UCSD-AML1 (cell line): ENCODE results near the gene SLIT3.

ENCODE experiments used
- DNase-seq: peaks from one replicate; lab custom pipeline; 2025; ENCODE audit not compliant: unreplicated experiment; lab: John Stamatoyannopoulos, UW

The SLIT3 gene

GRCh38 chr5:168943091-168943884 lies 357.7 kb downstream of the SLIT3 start:
- DNase-seq = no peak

GRCh38 chr5:168941901-168942300 lies 359.0 kb downstream of the SLIT3 start:
- no peak for DNase-seq

DNA sequence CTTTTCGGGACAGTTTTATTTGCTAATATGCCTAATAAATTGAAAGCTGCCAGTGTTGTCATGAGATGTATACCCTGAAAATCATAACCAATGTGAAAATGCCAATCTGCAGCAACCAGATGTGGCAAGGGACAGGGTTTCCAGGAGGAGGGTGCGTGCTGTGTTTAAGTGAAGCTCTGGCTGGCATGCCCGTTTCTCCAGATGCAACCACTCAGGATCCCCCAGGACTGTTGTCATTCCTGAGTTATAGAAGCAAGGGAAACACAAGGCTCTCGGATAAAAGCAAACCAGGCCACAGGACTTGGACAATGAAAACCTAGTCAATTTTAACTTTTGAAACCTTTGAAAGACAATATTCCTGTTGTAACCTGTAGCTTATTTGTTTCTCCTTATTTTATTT lies 360.2 kb downstream of the SLIT3 start:
- no peak for DNase-seq

DNA sequence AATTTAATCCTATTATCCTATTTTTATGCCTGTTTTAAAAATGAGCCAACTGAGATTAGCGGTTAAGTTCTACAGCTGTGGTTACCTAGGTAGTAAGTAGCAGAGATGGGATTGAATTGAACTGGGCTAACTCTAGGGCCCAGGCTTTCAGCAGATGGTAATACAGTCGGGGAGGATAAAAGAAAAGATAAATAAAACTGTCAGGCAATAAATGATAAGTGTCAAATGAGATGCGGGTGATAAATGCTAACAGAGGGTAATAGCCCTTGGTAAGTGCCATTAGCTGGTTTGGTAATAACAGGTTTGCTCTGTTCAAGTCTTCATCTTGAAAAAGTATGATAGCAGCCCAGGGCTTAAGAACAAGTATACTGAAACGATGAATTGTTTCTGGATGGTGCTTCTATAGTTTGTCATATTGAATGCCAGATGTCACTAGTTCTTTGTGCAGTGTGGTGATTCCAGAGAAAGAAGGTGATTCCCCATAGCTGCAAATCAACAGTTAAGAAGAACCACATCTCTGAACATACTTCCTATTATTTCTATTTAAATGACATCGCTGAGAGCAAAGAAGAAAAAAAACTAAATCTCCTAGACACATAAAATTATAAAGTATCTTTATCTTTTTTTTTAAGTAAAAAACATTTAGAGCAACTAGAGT lies 360.9 kb downstream of the SLIT3 start:
- DNase-seq = no peak

DNA sequence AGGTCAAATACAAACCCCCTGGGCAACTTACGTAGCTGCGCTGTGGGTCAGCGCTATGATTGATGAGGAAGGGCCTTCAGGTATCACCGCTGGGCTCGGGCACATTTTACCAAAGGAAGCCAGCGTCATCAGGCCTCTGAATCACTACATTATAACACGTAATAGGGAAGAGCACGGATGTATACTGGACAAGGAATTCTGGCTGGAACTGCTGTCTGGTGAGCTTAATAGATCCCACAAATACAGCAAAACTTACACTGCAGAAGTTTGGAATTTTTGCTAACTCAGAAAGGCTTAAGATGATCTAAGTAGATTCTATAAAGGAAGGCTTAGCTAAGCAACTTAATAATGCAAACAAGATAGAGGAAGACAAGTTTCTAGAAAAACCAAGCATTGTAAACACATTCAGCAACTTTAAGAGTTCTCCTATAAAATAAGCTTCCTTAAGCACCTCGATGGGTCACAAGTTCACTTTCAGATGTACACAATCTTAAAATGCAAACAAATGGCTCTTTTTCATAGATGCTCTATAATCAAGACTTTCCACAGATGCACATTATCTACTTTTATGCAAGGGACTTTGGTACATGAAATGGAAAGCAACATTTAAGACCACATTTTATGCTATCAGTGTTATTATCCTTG lies 361.7 kb downstream of the SLIT3 start:
- no peak for DNase-seq

DNA sequence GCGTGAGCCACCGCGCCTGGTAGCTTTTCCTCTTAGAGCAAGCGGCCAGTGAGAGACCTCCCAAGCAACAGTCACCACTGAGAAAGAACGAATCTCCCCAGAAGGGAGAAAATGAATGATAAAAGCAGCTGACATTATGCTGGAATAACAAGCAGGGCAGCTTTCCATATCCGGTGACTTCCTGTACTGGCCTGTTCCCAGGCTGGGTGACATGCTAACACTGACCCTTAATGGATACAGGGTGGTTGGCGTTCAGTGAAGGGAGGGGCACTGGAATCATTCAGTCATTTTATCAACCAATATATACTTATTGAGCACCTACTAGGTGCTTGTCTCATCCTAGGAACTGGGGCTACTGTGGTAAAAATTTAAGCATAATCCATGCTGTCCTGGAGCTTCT lies 364.4 kb downstream of the SLIT3 start:
- no peak for DNase-seq

GRCh38 chr5:168935183-168935582 lies 365.8 kb downstream of the SLIT3 start:
- no peak for DNase-seq

GRCh38 chr5:168934169-168934568 lies 366.8 kb downstream of the SLIT3 start:
- no peak for DNase-seq

GRCh38 chr5:168932400-168933189 lies 368.3 kb downstream of the SLIT3 start:
- no peak for DNase-seq

GRCh38 chr5:168931638-168932345 lies 369.1 kb downstream of the SLIT3 start:
- no peak for DNase-seq

DNA sequence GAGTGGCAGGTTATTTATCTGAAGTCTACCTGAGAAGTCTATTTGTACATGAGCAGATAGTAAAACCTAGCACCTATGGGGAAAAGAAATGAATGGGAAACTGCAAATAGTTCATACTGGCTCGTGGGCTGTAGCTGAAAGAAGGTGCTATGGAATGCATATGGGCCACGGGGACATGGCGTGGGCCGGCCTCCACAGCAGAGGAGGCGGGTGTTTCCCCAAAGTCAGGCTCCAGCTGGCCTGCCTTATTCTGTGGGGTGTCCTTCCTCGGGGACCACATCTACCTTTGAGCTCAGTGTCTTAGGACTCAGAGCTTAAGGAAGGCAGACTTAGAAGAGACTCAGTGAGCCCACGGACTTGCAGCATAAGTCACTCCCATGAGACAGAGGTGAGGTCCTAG lies 371.3 kb downstream of the SLIT3 start:
- no peak for DNase-seq

DNA sequence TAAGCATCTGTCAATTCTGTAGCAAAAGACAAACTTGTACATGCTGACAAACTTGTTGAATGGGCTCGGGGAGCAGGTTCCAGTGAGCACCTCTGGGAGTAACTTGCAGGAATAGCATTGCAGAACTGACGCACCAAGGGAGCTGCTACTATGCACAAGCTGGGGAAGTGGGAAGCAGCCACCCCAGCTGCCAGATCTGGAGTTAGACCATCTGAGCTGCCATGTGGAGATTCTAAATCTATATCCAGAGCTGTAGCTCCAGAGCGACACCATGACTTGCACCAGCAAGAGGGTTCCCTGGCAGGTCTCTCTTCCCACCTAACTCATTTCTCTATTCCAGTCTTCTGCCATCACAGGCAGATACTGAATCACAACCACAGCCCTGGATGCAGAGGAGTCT lies 375.8 kb downstream of the SLIT3 start:
- no peak for DNase-seq

DNA sequence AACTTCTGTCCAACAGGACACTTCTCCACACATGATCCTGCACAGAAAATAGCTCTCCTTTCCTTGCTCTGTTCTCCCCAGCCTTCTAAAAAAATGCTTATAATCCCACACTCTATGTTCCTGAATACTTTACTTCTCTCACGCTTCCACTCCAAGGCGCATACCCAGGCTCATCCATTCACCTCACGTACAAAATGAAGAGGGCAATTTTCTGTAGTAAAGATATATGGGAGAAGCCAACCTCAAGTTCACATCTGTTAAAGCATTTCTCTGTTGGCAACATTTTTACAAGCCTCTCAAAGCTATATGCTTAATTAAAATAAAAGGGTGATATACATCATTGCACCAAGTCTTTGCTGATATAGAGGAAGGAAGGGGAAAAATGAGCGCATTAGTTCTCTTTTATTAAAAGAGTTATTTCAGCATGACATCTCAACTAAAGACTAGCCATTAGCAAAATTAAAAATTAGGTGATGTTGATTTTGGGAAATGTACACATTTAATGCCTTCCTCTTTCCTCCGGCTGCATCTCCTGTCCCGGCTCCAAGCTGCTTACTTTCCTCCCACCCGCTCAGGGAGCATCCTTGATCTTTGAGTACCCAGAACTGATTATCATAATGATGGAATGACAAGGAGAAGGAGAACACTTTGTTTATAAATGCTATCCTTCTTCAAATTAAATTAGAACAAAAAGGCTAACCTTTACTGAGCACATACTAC lies 379.6 kb downstream of the SLIT3 start:
- no peak for DNase-seq

- DNase-seq = no peak
Measured at GRCh38 chr5:168920019-168920810, 380.7 kb downstream of the SLIT3 start.

DNA sequence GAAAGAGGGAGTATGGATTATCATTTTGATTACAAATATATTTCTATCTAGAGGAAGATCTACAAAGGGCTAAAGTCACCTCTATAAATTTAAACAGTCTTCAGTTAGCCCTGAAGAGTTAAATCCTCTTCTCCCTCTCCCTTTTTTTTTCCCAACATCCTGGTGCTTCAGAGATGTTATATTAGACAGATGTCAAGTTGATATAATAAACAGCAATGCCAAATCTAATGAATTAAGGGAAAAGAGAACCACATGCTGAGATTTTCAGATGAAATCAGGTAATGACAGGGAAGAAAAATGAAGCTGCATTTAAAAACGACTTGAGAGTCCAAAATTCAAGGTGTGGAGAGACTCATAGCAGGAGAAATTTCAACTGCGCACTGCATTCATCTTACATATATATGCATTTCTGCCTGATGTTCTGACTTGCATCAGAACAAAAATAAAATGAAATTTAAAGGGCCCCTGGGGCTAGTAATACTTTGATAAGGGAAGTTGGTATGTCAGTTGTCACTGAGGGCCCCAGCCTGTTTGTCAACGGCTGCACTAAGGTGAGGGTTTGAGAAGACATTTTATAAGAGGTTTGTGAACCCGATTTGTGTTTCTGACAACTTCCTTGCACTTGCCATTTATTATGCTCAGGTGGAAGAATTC lies 382.9 kb downstream of the SLIT3 start:
- DNase-seq = no peak

GRCh38 chr5:168916852-168917251 lies 384.1 kb downstream of the SLIT3 start:
- no peak for DNase-seq

DNA sequence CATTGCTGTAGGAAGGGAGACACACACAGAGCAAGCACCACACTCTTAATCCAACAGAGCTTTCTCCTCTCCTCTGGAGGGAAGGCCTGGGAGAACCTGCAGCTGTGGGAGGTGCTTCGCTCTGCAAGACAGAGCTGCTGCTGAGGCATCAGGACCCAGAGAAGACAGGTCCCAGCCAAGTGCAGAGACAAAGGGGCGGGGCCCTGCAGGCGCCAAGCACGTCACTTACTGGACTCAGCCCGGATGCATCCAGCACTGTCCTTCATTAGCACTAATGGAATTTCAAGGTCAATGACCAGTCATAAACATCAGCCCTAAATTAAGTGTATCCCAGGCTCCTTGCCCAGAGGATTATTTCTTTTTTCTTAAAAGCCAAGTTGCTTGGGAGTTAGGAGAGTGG lies 384.7 kb downstream of the SLIT3 start:
- DNase-seq = no peak

- DNase-seq = no peak
Measured at GRCh38 chr5:168914491-168914890, 386.4 kb downstream of the SLIT3 start.

- no peak for DNase-seq
Measured at GRCh38 chr5:168910874-168911273, 390.1 kb downstream of the SLIT3 start.
